ENCODE results near the gene GTF3C1. TPM values are rescaled to one million over a fixed set of nuclear protein-coding genes. Genes with fewer than 3 reads are reported as not detected.
"Not testable (repeated sequence)": the region's sequence is repeated elsewhere in the genome, so short reads cannot be mapped to it uniquely, and the experiment has no call there.

GTF3C1 gene
- total and polyA plus RNA-seq, 2 of the 13 experiments (the other 11 are each of a cell fraction or from before 2014, with no cell fraction given) = 29.2 to 72.7 TPM

GRCh38 chr16:27457605-27457900, 92.2 kb downstream of the GTF3C1 start:
- not testable (repeated sequence) for FAIRE-seq

More at GRCh38 chr16:27457605-27457900, 92.2 kb downstream of the GTF3C1 start:
- H2AFZ ChIP-seq (ENCODE audit: low read length); H3K4me1 ChIP-seq (ENCODE audit: insufficient read depth, low read length); H3K9me3 ChIP-seq (ENCODE audit: low read length); H3K9ac ChIP-seq (ENCODE audit: insufficient read depth, low read depth, low read length); H3K27ac ChIP-seq (ENCODE audit: extremely low read length, insufficient read depth, low read length); H3K79me2 ChIP-seq (ENCODE audit: insufficient read depth, low read length); DNase-seq (ENCODE audit: low spot score); H3K4me3 ChIP-seq (replicated peaks in 1 of 3; ENCODE audit: insufficient read depth in 1 of 3, low read depth in 2 of 3, low read length in 3 of 3); H3K4me2 ChIP-seq (ENCODE audit: low read depth, low read length); H3K27me3 ChIP-seq (ENCODE audit: control insufficient read depth in 1 of 2, insufficient read depth in 2 of 2, low read length in 2 of 2); BruUV-seq (replicated peaks); H4K20me1 ChIP-seq (ENCODE audit: insufficient read depth, low read length); ATAC-seq; POLR2A ChIA-PET: not testable (repeated sequence)
- in situ Hi-C loops (cut with HindIII; ENCODE audit: extremely low pct_ligation_motif_present, low pct_unique_long_range_greater_than_20kb) = loop anchor here (10.0 kb wide), 1 partner anchor 283 kb away; no protein-coding TSS in a partner anchor
- 87% methylated on average over 17 of the region's 17 CpGs for WGBS (ENCODE audit: low lambda C conversion rate)
- intact Hi-C loops (cut with micrococcal nuclease; ENCODE audit: unreplicated experiment) = loop anchor here (1.0 to 5.0 kb wide), 3 partner anchors 80 to 278 kb away; no protein-coding TSS in a partner anchor
- H3K36me3 ChIP-seq (replicated peaks in 1 of 2; ENCODE audit: control insufficient read depth in 1 of 2, insufficient read depth in 2 of 2, low read length in 2 of 2) = peaks cover 14 to 30% of the 10 kb centered on the region in 2 experiments; a peak in 4 of 5 replicates
- CTCF ChIA-PET (ENCODE audit: low intra/inter-chr PET ratio, low total read pairs) = interaction anchor here (0.8 to 2.0 kb wide), 3 partner anchors 223 to 302 kb away, joined by 4 to 17 read pairs (median 10); no protein-coding TSS in a partner anchor
- TF ChIP-seq ZNF572 (CRISPR knock-in tag; IDR thresholded peaks at IDR 0.05) (peak; percentile 6; the same call in 1 of the 2 replicates), ZNF343 (CRISPR knock-in tag; IDR thresholded peaks at IDR 0.05) (0 out of 2 replicates have a peak, but pooled peaks have one; percentile 35), ZNF687 (CRISPR knock-in tag; IDR thresholded peaks at IDR 0.05) (0 out of 2 replicates have a peak, but pooled peaks have one; percentile 0)

All from HepG2 (cell line).